ENCODE measurements around the gene C14orf180. TPM values are rescaled to one million over a fixed set of nuclear protein-coding genes. Genes with fewer than 3 reads are reported as not detected.

Gene C14orf180
- total RNA-seq, 1 donor from 2014 or later: not detected

GRCh38 chr14:104593710-104594136 is 14.2 kb downstream of the C14orf180 start:
- Mint-ChIP-seq H3K36me3 (ENCODE audit: low read depth, unreplicated experiment) (peaks cover 4% of the 10 kb centered on the region), H3K27me3 (ENCODE audit: unreplicated experiment) (peaks cover 13% of the 10 kb centered on the region), H3K4me3 (ENCODE audit: unreplicated experiment) (no peak overlapping the region), H3K4me1 (ENCODE audit: unreplicated experiment) (no peaks in the 10 kb centered on the region), H3K27ac (ENCODE audit: unreplicated experiment) (no peak overlapping the region), H3K9me3 (ENCODE audit: unreplicated experiment) (no peaks in the 10 kb centered on the region)
- TF ChIP-seq, protein P1, sequence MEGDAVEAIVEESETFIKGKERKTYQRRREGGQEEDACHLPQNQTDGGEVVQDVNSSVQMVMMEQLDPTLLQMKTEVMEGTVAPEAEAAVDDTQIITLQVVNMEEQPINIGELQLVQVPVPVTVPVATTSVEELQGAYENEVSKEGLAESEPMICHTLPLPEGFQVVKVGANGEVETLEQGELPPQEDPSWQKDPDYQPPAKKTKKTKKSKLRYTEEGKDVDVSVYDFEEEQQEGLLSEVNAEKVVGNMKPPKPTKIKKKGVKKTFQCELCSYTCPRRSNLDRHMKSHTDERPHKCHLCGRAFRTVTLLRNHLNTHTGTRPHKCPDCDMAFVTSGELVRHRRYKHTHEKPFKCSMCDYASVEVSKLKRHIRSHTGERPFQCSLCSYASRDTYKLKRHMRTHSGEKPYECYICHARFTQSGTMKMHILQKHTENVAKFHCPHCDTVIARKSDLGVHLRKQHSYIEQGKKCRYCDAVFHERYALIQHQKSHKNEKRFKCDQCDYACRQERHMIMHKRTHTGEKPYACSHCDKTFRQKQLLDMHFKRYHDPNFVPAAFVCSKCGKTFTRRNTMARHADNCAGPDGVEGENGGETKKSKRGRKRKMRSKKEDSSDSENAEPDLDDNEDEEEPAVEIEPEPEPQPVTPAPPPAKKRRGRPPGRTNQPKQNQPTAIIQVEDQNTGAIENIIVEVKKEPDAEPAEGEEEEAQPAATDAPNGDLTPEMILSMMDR (IDR thresholded peaks at IDR 0.05; ENCODE audit: unreplicated experiment): no peak
- DNase-seq (ENCODE audit: low spot score): no peak

GRCh38 chr14:104594310-104595046 is 14.9 kb downstream of the C14orf180 start:
- Mint-ChIP-seq H3K4me1 (ENCODE audit: unreplicated experiment) (no peaks in the 10 kb centered on the region), H3K27ac (ENCODE audit: unreplicated experiment) (no peak overlapping the region), H3K36me3 (ENCODE audit: low read depth, unreplicated experiment) (peaks cover 4% of the 10 kb centered on the region), H3K9me3 (ENCODE audit: unreplicated experiment) (no peaks in the 10 kb centered on the region), H3K4me3 (ENCODE audit: unreplicated experiment) (no peak overlapping the region), H3K27me3 (ENCODE audit: unreplicated experiment) (peaks cover 15% of the 10 kb centered on the region)
- no peak for DNase-seq (ENCODE audit: low spot score)
- TF ChIP-seq, protein P1 (IDR thresholded peaks at IDR 0.05; ENCODE audit: unreplicated experiment): no peak

DNA sequence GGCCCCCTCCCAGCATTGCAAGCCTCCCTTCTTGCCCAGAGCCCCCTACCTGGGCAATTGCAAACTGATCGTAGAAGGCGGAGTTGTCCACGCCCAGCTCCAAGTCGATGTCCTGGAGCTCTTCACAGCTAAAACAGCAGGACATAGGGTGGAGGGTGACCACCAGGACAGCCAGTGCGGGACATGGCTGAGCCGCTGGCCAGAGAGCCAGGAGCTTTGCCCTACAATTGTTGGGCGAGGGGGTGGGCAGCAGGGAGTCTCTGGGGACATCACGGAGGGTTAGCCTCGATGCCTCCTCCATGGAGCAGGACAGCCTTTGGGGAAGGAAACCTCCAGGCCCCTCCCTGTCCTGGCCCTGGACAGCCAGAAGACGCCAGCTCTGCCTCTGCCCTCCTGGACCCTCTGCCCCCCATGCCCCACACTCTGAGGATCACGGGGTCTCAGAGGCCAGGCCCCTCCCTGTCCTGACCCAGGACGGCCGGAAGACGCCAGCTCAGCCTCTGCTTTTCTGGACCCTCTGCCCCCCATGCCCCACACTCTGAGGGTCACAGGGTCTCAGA is 15.6 kb downstream of the C14orf180 start:
- TF ChIP-seq, protein P1 (IDR thresholded peaks at IDR 0.05; ENCODE audit: unreplicated experiment): no peak
- Mint-ChIP-seq H3K36me3 (ENCODE audit: low read depth, unreplicated experiment) (peaks cover 4% of the 10 kb centered on the region), H3K27me3 (ENCODE audit: unreplicated experiment) (peaks cover 16% of the 10 kb centered on the region), H3K27ac (ENCODE audit: unreplicated experiment) (no peak overlapping the region), H3K9me3 (ENCODE audit: unreplicated experiment) (no peaks in the 10 kb centered on the region), H3K4me1 (ENCODE audit: unreplicated experiment) (no peaks in the 10 kb centered on the region), H3K4me3 (ENCODE audit: unreplicated experiment) (no peak overlapping the region)
- DNase-seq (ENCODE audit: low spot score): no peak

DNA sequence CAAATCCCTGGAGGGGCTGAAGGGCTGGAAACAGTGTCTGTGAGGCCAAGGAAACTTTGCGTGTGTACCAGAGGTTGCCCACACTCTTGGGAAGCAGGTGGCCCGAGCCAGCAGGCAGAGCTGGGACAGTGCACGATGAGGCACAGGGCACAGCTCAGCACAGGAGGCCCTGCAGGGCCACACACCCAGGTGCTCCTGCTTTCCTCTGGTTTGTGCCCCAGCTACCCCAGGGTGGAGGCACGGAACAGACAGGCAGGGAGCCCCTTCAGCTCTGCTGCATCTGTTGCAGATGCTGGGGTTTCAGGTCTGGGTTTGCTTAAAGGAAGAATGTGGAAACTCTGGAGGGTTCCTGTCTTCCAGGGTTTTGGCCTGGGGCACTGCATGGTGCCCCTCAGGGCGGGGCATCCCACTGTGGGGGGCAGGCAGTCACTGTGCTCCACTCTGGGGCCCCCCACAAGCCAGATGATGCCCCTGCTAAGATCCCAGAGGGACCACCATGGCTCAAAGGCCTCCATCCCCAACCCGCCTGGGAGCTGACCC is 16.4 kb downstream of the C14orf180 start:
- H3K27ac Mint-ChIP-seq (ENCODE audit: unreplicated experiment): no peak overlapping the region
- H3K9me3 Mint-ChIP-seq (ENCODE audit: unreplicated experiment): no peaks in the 10 kb centered on the region
- peaks cover 19% of the 10 kb centered on the region for H3K27me3 Mint-ChIP-seq (ENCODE audit: unreplicated experiment)
- no peak overlapping the region for H3K4me3 Mint-ChIP-seq (ENCODE audit: unreplicated experiment)
- DNase-seq (ENCODE audit: low spot score): no peak
- TF ChIP-seq, protein P1 (IDR thresholded peaks at IDR 0.05; ENCODE audit: unreplicated experiment): no peak
- H3K4me1 Mint-ChIP-seq (ENCODE audit: unreplicated experiment): no peaks in the 10 kb centered on the region
- no peaks in the 10 kb centered on the region for H3K36me3 Mint-ChIP-seq (ENCODE audit: low read depth, unreplicated experiment)

DNA sequence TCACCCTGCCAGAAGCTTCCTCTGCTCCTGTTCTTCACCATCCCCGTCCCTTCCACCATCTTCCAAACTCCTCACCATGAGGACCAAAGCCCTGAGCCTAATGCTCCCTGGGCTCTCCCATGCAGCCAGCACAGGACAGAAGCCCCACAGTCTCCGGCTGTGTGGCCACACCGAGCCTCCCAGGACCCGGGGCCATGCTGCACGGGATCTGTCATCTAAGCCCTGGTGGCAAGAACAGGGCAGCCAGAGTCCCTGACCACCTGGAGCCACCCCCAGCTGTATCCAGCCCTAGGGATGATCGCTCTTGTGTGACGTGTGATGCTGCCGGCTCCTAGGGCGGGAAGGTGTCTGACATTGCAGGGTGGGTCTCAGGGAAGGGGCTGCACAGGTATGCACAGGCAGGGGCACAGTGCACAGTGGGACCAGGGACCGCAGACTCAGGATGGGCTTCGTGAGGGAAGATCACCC is 16.9 kb downstream of the C14orf180 start:
- Mint-ChIP-seq H3K27me3 (ENCODE audit: unreplicated experiment) (peaks cover 19% of the 10 kb centered on the region), H3K27ac (ENCODE audit: unreplicated experiment) (no peak overlapping the region), H3K4me1 (ENCODE audit: unreplicated experiment) (no peaks in the 10 kb centered on the region), H3K4me3 (ENCODE audit: unreplicated experiment) (no peak overlapping the region), H3K9me3 (ENCODE audit: unreplicated experiment) (no peaks in the 10 kb centered on the region), H3K36me3 (ENCODE audit: low read depth, unreplicated experiment) (no peaks in the 10 kb centered on the region)
- DNase-seq (ENCODE audit: low spot score): no peak
- TF ChIP-seq, protein P1 (IDR thresholded peaks at IDR 0.05; ENCODE audit: unreplicated experiment): no peak

Measured in endothelial cell (in vitro differentiated cells).